RWPE1 (cell line): ENCODE measurements around the gene CXCR4.

Source experiments
- CTCF ChIA-PET: fragments of 350-600 bp; sonication (Branson Sonifier 250); formaldehyde crosslinking; extraction: SDS; loops from one replicate; lab custom pipeline; 2021; lab: Yijun Ruan, JAX
- POLR2A ChIA-PET: fragments of 400-600 bp; formaldehyde crosslinking; extraction: SDS; loops from one replicate; lab custom pipeline; 2020; ENCODE audit warnings: antibody characterized with exemption; ENCODE audit not compliant: low non-redundant PET; lab: Yijun Ruan, JAX
- DNase-seq: peaks from one replicate; pipeline ENCODE4 v3.0.0; 2012; ENCODE audit warnings: low spot score
- H3K27ac ChIP-seq: fragments of 450-650 bp; 2 replicates; pipeline ENCODE4 v1.5.1; 2017
- CTCF ChIP-seq: fragments of 450-650 bp; conservative IDR thresholded peaks from 2 replicates; pipeline ENCODE4 v1.5.1; 2017; ENCODE audit warnings: low read depth, mild to moderate bottlenecking

CXCR4 gene

GRCh38 chr2:136124805-136125204 is 6.9 kb upstream of the CXCR4 start:
- ChIA-PET CTCF (interaction anchor here (1.2 kb wide), 1 partner anchor 11 kb away, joined by 4 read pairs; no protein-coding TSS in a partner anchor), POLR2A (no interaction called here)
- DNase-seq: no peak
- no peak overlapping the region for H3K27ac ChIP-seq
- TF ChIP-seq CTCF: no peak

GRCh38 chr2:136122661-136123060 is 4.7 kb upstream of the CXCR4 start:
- DNase-seq: no peak
- CTCF ChIA-PET: no interaction called here
- POLR2A ChIA-PET: no interaction called here
- no peak overlapping the region for H3K27ac ChIP-seq
- no peak for TF ChIP-seq CTCF

- ChIA-PET CTCF (no interaction called here), POLR2A (no interaction called here)
- no peak overlapping the region for H3K27ac ChIP-seq
- TF ChIP-seq CTCF: no peak
- DNase-seq: no peak
Observed at GRCh38 chr2:136121204-136121910, 3.4 kb upstream of the CXCR4 start.

GRCh38 chr2:136119717-136120675 is 2.0 kb upstream of the CXCR4 start:
- TF ChIP-seq CTCF: no peak
- H3K27ac ChIP-seq: no peak overlapping the region
- DNase-seq: no peak
- POLR2A ChIA-PET: no interaction called here
- CTCF ChIA-PET: no interaction called here

- ChIA-PET CTCF (no interaction called here), POLR2A (no interaction called here)
- no peak for DNase-seq
- no peak overlapping the region for H3K27ac ChIP-seq
- no peak for TF ChIP-seq CTCF
Observed at GRCh38 chr2:136118819-136119716, 1.1 kb upstream of the CXCR4 start.

GRCh38 chr2:136117391-136117841 is 533 bp downstream of the CXCR4 start:
- ChIA-PET CTCF (no interaction called here), POLR2A (no interaction called here)
- H3K27ac ChIP-seq: no peak overlapping the region
- DNase-seq: no peak
- TF ChIP-seq CTCF: no peak
